ENCODE results near the gene HAS3. TPM values are rescaled to one million over a fixed set of nuclear protein-coding genes. Genes with fewer than 3 reads are reported as not detected.

Gene HAS3
- polyA plus RNA-seq, 1 of the 3 experiments (the other 2 are of a cell fraction) = 38.7 TPM

- H3K4me1 ChIP-seq (ENCODE audit: control insufficient read depth in 1 of 2, insufficient read depth in 2 of 2, low read depth in 1 of 2, low read length in 1 of 2) = peaks cover 0 to 11% of the 10 kb centered on the region in 2 experiments; a peak in 2 of 4 replicates
- no peaks in the 10 kb centered on the region for H3K79me2 ChIP-seq (ENCODE audit: insufficient read depth)
- ChIA-PET CTCF (interaction anchor here (0.7 to 0.8 kb wide), 2 partner anchors 19 to 30 kb away, joined by 3 to 4 read pairs; no protein-coding TSS in a partner anchor), POLR2A (no interaction called here)
- H3K27ac ChIP-seq (ENCODE audit: low read depth in 2 of 2, low read length in 1 of 2) = no peak overlapping the region
- H4K20me1 ChIP-seq (ENCODE audit: insufficient read depth) = no peaks in the 10 kb centered on the region
- no peak overlapping the region for H3K4me2 ChIP-seq
- H3K9ac ChIP-seq = no peak overlapping the region
- TF ChIP-seq ELF1 (IDR thresholded peaks at IDR 0.05) (no peak), MEF2A (IDR thresholded peaks at IDR 0.05; ENCODE audit: borderline replicate concordance, low read depth) (no peak), RAD21 (IDR thresholded peaks at IDR 0.05; ENCODE audit: low read length) (no peak), FOXJ3 (CRISPR knock-in tag; IDR thresholded peaks at IDR 0.05) (no peak), GATA2 (CRISPR knock-in tag; IDR thresholded peaks at IDR 0.05) (no peak), REST (IDR thresholded peaks at IDR 0.05; ENCODE audit: low read depth, low read length) (no peak), EP300 (IDR thresholded peaks at IDR 0.05; ENCODE audit: borderline replicate concordance in 1 of 2, low read depth in 1 of 2, low read length in 1 of 2) (no peak), RXRA (IDR thresholded peaks at IDR 0.05; ENCODE audit: borderline replicate concordance, low read depth) (no peak), SMC3 (IDR thresholded peaks at IDR 0.05; ENCODE audit: low read depth, low read length) (no peak), NFIC (IDR thresholded peaks at IDR 0.05; ENCODE audit: borderline replicate concordance) (no peak), EZH2phosphoT487 (IDR thresholded peaks at IDR 0.05; ENCODE audit: borderline replicate concordance, low read depth) (no peak), RFX5 (IDR thresholded peaks at IDR 0.05; ENCODE audit: low read length) (no peak), CTCF (IDR thresholded peaks at IDR 0.05) (no peak), PBX3 (IDR thresholded peaks at IDR 0.05) (no peak), MAX (IDR thresholded peaks at IDR 0.05; ENCODE audit: low read depth) (no peak), IRF3 (IDR thresholded peaks at IDR 0.05; ENCODE audit: low read depth, low read length) (no peak), ZBTB33 (IDR thresholded peaks at IDR 0.05; ENCODE audit: borderline replicate concordance, low read depth) (no peak)
- no peaks in the 10 kb centered on the region for H3K36me3 ChIP-seq (replicated peaks in 1 of 2; ENCODE audit: control insufficient read depth in 1 of 2, insufficient read depth in 2 of 2, low read length in 1 of 2)
- H3K4me3 ChIP-seq (ENCODE audit: low read depth in 2 of 2, low read length in 1 of 2) = no peak overlapping the region
- H3K9me3 ChIP-seq = no peaks in the 10 kb centered on the region
- no peaks in the 10 kb centered on the region for H3K27me3 ChIP-seq (ENCODE audit: insufficient read depth)
- H3F3A ChIP-seq (replicated peaks; ENCODE audit: insufficient read depth) = no peaks in the 10 kb centered on the region
- no peak for DNase-seq
- no peaks in the 10 kb centered on the region for H3K9me2 ChIP-seq
- no peak overlapping the region for H2AFZ ChIP-seq (ENCODE audit: low read depth)
- WGBS (ENCODE audit: low lambda C conversion rate) = 83% methylated on average over 3 of the region's 3 CpGs
These were observed 11.5 kb upstream of the HAS3 start for GRCh38 chr16:69093974-69094373.
